ENCODE data around the gene PRKCB.

The PRKCB gene

GRCh38 chr16:24258791-24259190 is 423.0 kb downstream of the PRKCB start:
- no peak for TF ChIP-seq CTCF (IDR thresholded peaks at IDR 0.05; ENCODE audit: borderline replicate concordance, control extremely low read depth, extremely low read depth, insufficient read depth, missing control alignments)
- no peak for DNase-seq (ENCODE audit: low spot score)
- in situ Hi-C loops (cut with MboI; ENCODE audit: low sequenced_read_pairs, unreplicated experiment) = loop anchor here (25.0 kb wide), 1 partner anchor 229 kb away; no protein-coding TSS in a partner anchor

GRCh38 chr16:24262816-24263215 is 427.0 kb downstream of the PRKCB start:
- no peak for DNase-seq (ENCODE audit: low spot score)
- in situ Hi-C loops (cut with MboI; ENCODE audit: low sequenced_read_pairs, unreplicated experiment) = loop anchor here (25.0 kb wide), 1 partner anchor 224 kb away; no protein-coding TSS in a partner anchor
- no peak for TF ChIP-seq CTCF (IDR thresholded peaks at IDR 0.05; ENCODE audit: borderline replicate concordance, control extremely low read depth, extremely low read depth, insufficient read depth, missing control alignments)
